HUES64 (cell line): ENCODE data around the gene DEK.
"Not testable (repeated sequence)": the region's sequence is repeated elsewhere in the genome, so short reads cannot be mapped to it uniquely, and the experiment has no call there.

Experiments
- H3K27ac ChIP-seq: 2 replicates; pipeline ENCODE4 v1.7.0; 2013; ENCODE audit warnings: low read depth, low read length, inconsistent platforms
- H3K27me3 ChIP-seq: 2 replicates; pipeline ENCODE4 v1.6.1; 2013; ENCODE audit warnings: mild to moderate bottlenecking, low read length; ENCODE audit not compliant: insufficient read depth
- H3K36me3 ChIP-seq: 2 replicates; pipeline ENCODE4 v1.6.1; 2013; ENCODE audit warnings: mild to moderate bottlenecking, low read length; ENCODE audit not compliant: insufficient read depth
- H3K4me1 ChIP-seq: 2 replicates; pipeline ENCODE4 v1.6.1; 2013; ENCODE audit warnings: mild to moderate bottlenecking, low read length, moderate library complexity; ENCODE audit not compliant: insufficient read depth
- H3K4me3 ChIP-seq: 2 replicates; pipeline ENCODE4 v1.5.1; 2013; ENCODE audit warnings: mild to moderate bottlenecking, low read length, moderate library complexity
- H3K9ac ChIP-seq: 2 replicates; pipeline ENCODE4 v1.6.1; 2013; ENCODE audit warnings: mild to moderate bottlenecking, low read depth, low read length
- H3K9me3 ChIP-seq: 2 replicates; pipeline ENCODE4 v1.6.1; 2013; ENCODE audit warnings: low read depth, low read length; ENCODE audit not compliant: insufficient read depth
- WGBS: fragments of 150-250, 120-280 bp; methylation state at CpG from one replicate; pipeline ENCODE4 v1.1.7; 2013; ENCODE audit warnings: missing lambda C conversion rate; 5-methylcytosine and 5-hydroxymethylcytosine counted together

Gene DEK

GRCh38 chr6:18213439-18213838, 50.9 kb downstream of the DEK start:
- Histone ChIP-seq H3K36me3 (peaks cover 19% of the 10 kb centered on the region), H3K4me3 (no peak overlapping the region), H3K27ac (no peak overlapping the region), H3K4me1 (no peaks in the 10 kb centered on the region), H3K27me3 (no peaks in the 10 kb centered on the region), H3K9ac (no peak overlapping the region), H3K9me3 (no peaks in the 10 kb centered on the region)
- WGBS: 80% methylated on average over 9 of the region's 9 CpGs

- no peaks in the 10 kb centered on the region for H3K9me3 ChIP-seq
- WGBS: 91% methylated on average over 4 of the region's 4 CpGs
These were observed 52.1 kb downstream of the DEK start for GRCh38 chr6:18212231-18212630.

GRCh38 chr6:18211338-18211737, 53.0 kb downstream of the DEK start:
- Histone ChIP-seq H3K27me3 (no peaks in the 10 kb centered on the region), H3K9me3 (no peaks in the 10 kb centered on the region), H3K4me1 (no peaks in the 10 kb centered on the region), H3K36me3 (peaks cover 14% of the 10 kb centered on the region), H3K27ac (no peak overlapping the region), H3K4me3 (no peak overlapping the region), H3K9ac (no peak overlapping the region)
- WGBS: 97% methylated on average over 6 of the region's 6 CpGs

More at GRCh38 chr6:18212231-18212630, 52.1 kb downstream of the DEK start:
- Histone ChIP-seq H3K27ac (no peak overlapping the region), H3K36me3 (peaks cover 19% of the 10 kb centered on the region), H3K4me1 (no peaks in the 10 kb centered on the region), H3K27me3 (no peaks in the 10 kb centered on the region), H3K9ac (no peak overlapping the region), H3K4me3 (no peak overlapping the region)

GRCh38 chr6:18210707-18211106, 53.6 kb downstream of the DEK start:
- H3K36me3 ChIP-seq: peaks cover 12% of the 10 kb centered on the region; the same call in 1 of the 2 replicates
- no peak overlapping the region for H3K27ac ChIP-seq
- no peak overlapping the region for H3K4me3 ChIP-seq
- no peaks in the 10 kb centered on the region for H3K9me3 ChIP-seq
- 96% methylated on average over 5 of the region's 5 CpGs for WGBS
- H3K9ac ChIP-seq: no peak overlapping the region
- no peaks in the 10 kb centered on the region for H3K27me3 ChIP-seq
- no peaks in the 10 kb centered on the region for H3K4me1 ChIP-seq

GRCh38 chr6:18209539-18210197, 54.7 kb downstream of the DEK start:
- 93% methylated on average over 12 of the region's 12 CpGs for WGBS

GRCh38 chr6:18208778-18209177, 55.6 kb downstream of the DEK start:
- not testable (repeated sequence) for H3K27me3 ChIP-seq, H3K4me3 ChIP-seq, H3K27ac ChIP-seq, H3K9me3 ChIP-seq, H3K36me3 ChIP-seq, H3K4me1 ChIP-seq, H3K9ac ChIP-seq
- 96% methylated on average over 7 of the region's 9 CpGs for WGBS

More at GRCh38 chr6:18209539-18210197, 54.7 kb downstream of the DEK start:
- H3K27ac ChIP-seq: no peak overlapping the region
- peaks cover 6% of the 10 kb centered on the region; the same call in 1 of the 2 replicates for H3K36me3 ChIP-seq
- H3K4me1 ChIP-seq: no peaks in the 10 kb centered on the region
- no peaks in the 10 kb centered on the region for H3K9me3 ChIP-seq
- no peak overlapping the region for H3K9ac ChIP-seq
- H3K27me3 ChIP-seq: no peaks in the 10 kb centered on the region
- H3K4me3 ChIP-seq: no peak overlapping the region

- Histone ChIP-seq H3K9ac (no peak overlapping the region), H3K9me3 (no peaks in the 10 kb centered on the region), H3K27ac (no peak overlapping the region), H3K4me1 (no peaks in the 10 kb centered on the region), H3K4me3 (no peak overlapping the region), H3K36me3 (peaks cover 6% of the 10 kb centered on the region; the same call in 1 of the 2 replicates), H3K27me3 (no peaks in the 10 kb centered on the region)
- WGBS: 100% methylated on average over 2 of the region's 2 CpGs
These were observed 56.4 kb downstream of the DEK start for GRCh38 chr6:18207949-18208348.

GRCh38 chr6:18207438-18207837, 56.9 kb downstream of the DEK start:
- H3K9me3 ChIP-seq: no peaks in the 10 kb centered on the region
- no peak overlapping the region for H3K9ac ChIP-seq
- H3K4me3 ChIP-seq: no peak overlapping the region
- H3K27me3 ChIP-seq: no peaks in the 10 kb centered on the region
- peaks cover 6% of the 10 kb centered on the region; the same call in 1 of the 2 replicates for H3K36me3 ChIP-seq
- H3K27ac ChIP-seq: no peak overlapping the region
- no peaks in the 10 kb centered on the region for H3K4me1 ChIP-seq
- WGBS: 94% methylated on average over 7 of the region's 8 CpGs

GRCh38 chr6:18206591-18206990, 57.7 kb downstream of the DEK start:
- Histone ChIP-seq H3K4me3 (no peak overlapping the region), H3K9ac (no peak overlapping the region), H3K9me3 (no peaks in the 10 kb centered on the region), H3K4me1 (no peaks in the 10 kb centered on the region), H3K27me3 (no peaks in the 10 kb centered on the region), H3K36me3 (peaks cover 6% of the 10 kb centered on the region; the same call in 1 of the 2 replicates), H3K27ac (no peak overlapping the region)
- 91% methylated on average over 6 of the region's 6 CpGs for WGBS

- Histone ChIP-seq H3K9ac (no peak overlapping the region), H3K4me3 (no peak overlapping the region), H3K9me3 (no peaks in the 10 kb centered on the region), H3K27ac (no peak overlapping the region), H3K4me1 (no peaks in the 10 kb centered on the region), H3K27me3 (no peaks in the 10 kb centered on the region), H3K36me3 (peaks cover 11% of the 10 kb centered on the region; the same call in 1 of the 2 replicates)
- 92% methylated on average over 8 of the region's 8 CpGs for WGBS
These were observed 59.6 kb downstream of the DEK start for GRCh38 chr6:18204691-18205090.

- Histone ChIP-seq H3K27ac (no peak overlapping the region), H3K36me3 (0 out of 2 replicates have a peak, but pooled peaks cover 5% of the 10 kb centered on the region), H3K4me1 (no peaks in the 10 kb centered on the region), H3K9ac (no peak overlapping the region), H3K4me3 (no peak overlapping the region), H3K9me3 (no peaks in the 10 kb centered on the region), H3K27me3 (no peaks in the 10 kb centered on the region)
- 84% methylated on average over 6 of the region's 6 CpGs for WGBS
These were observed 60.5 kb downstream of the DEK start for GRCh38 chr6:18203786-18204185.

- H3K27ac ChIP-seq: no peak overlapping the region
- H3K36me3 ChIP-seq: no peaks in the 10 kb centered on the region
- no peak overlapping the region for H3K9ac ChIP-seq
- H3K4me3 ChIP-seq: no peak overlapping the region
- no peaks in the 10 kb centered on the region for H3K27me3 ChIP-seq
- WGBS: 98% methylated on average over 2 of the region's 3 CpGs
- peaks cover 7% of the 10 kb centered on the region for H3K4me1 ChIP-seq
- no peaks in the 10 kb centered on the region for H3K9me3 ChIP-seq
These were observed 72.3 kb downstream of the DEK start for GRCh38 chr6:18192026-18192425.
